H1 (cell line): ENCODE results near the gene SH2D4B. TPM values are rescaled to one million over a fixed set of nuclear protein-coding genes. Genes with fewer than 3 reads are reported as not detected.

Experiments used
- ASH2L ChIP-seq: fragments of 200-600, 300-600 bp; sonication (generic); IDR thresholded peaks from one replicate; pipeline ENCODE4 v1.7.1; 2017; ENCODE audit warnings: low read length
- JUN ChIP-seq: IDR thresholded peaks from 2 replicates; pipeline ENCODE4 v1.6.1; 2011; ENCODE audit warnings: low read depth, mild to moderate bottlenecking, improper control_type of control experiment, low read length
- KDM1A ChIP-seq: fragments of 200-600, 300-600 bp; sonication (generic); IDR thresholded peaks from 2 replicates; pipeline ENCODE4 v1.7.1; 2016; ENCODE audit warnings: mild to moderate bottlenecking, low read length, borderline replicate concordance
- POLR2A ChIP-seq, 2 experiments: IDR thresholded peaks; 1 replicate in 1 of 2; 2 replicates in 1 of 2; pipeline ENCODE4 v1.6.1; 2011; ENCODE audit warnings: low read depth in 2 of 2, low read length in 2 of 2, mild to moderate bottlenecking in 2 of 2; ENCODE audit errors: control extremely low read depth in 1 of 2
- SAP30 ChIP-seq: fragments of 300-600 bp; sonication (generic); IDR thresholded peaks from 2 replicates; pipeline ENCODE4 v1.7.1; 2012; ENCODE audit warnings: low read length, moderate library complexity, mild to moderate bottlenecking, inconsistent platforms; ENCODE audit not compliant: insufficient read depth, insufficient replicate concordance
- SIX5 ChIP-seq: IDR thresholded peaks from 2 replicates; pipeline ENCODE4 v1.6.1; 2011; ENCODE audit warnings: mild to moderate bottlenecking, low read depth, low read length
- SP4 ChIP-seq: IDR thresholded peaks from 2 replicates; pipeline ENCODE4 v1.6.1; 2012; ENCODE audit warnings: low read length, inconsistent platforms
- TAF7 ChIP-seq: optimal IDR thresholded peaks from 2 replicates; pipeline ENCODE3; 2011; ENCODE audit warnings: low read depth, mild to moderate bottlenecking, inconsistent platforms, low read length, moderate library complexity, borderline replicate concordance
- TCF12 ChIP-seq: IDR thresholded peaks from 2 replicates; pipeline ENCODE4 v1.6.1; 2011; ENCODE audit warnings: low read depth, mild to moderate bottlenecking, low read length
- polyA plus RNA-seq, 7 experiments: library from polyadenylated mRNA; depleted of rRNA in 3 of 7; stranded (reverse) in 5 of 7; unstranded in 2 of 7; fragments of >200 nt in 5 of 7; fragments of 200-250 nt in 2 of 7; gene quantifications; 1 replicate in 5 of 7; 2 replicates in 1 of 7; 4 replicates in 1 of 7; pipeline versions ENCODE4 v1.2.1 to v1.2.3, GENCODE V29; 2011 to 2013; ENCODE audit warnings: missing spikeins in 2 of 7, mixed read lengths in 2 of 7
- total RNA-seq: library from RNA; stranded (reverse); fragmentation: NEBNext Ultra II Directional; extraction: Animal tissue kit (Norgen Biotek cat#: 25700); gene quantifications from 2 replicates; pipeline ENCODE4 v1.2.1, GENCODE V29; 2021
- TF ChIP-seq, protein P1 (sequence below): fragments of 300-600 bp; sonication (generic); IDR thresholded peaks from 2 replicates; pipeline ENCODE4 v1.7.1; 2012; ENCODE audit warnings: low read length, moderate library complexity, mild to moderate bottlenecking, inconsistent platforms; ENCODE audit not compliant: insufficient replicate concordance
- TF ChIP-seq, protein P2 (sequence below): IDR thresholded peaks from 2 replicates; pipeline ENCODE4 v1.6.1; 2012; ENCODE audit warnings: low read length, inconsistent platforms

SH2D4B gene
- total and polyA plus RNA-seq, 2 of the 8 experiments (the other 6 are each of a cell fraction or from before 2014, with no cell fraction given) = 0.06 to 0.13 TPM

DNA sequence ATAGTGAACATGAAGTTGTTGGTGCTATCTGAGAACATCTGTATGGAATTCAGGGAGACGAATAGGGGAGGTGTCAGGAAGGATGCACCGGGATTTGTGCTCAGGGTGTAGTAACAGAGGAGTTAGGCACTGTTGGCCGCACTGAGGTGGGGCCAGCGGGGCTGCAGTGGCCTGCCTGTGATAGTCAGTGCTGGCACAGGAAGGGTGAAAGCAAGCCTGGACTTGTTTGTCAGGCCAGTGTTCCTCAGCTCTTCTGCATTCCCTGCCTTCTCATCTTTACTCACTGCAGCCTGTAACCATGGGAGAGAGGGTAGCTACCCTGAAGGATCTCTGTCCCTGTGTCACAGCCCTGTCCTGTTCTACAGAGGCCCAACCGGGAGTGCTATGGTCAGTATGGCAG, 81.3 kb downstream of the SH2D4B start (continued):
- TF ChIP-seq, protein P1, sequence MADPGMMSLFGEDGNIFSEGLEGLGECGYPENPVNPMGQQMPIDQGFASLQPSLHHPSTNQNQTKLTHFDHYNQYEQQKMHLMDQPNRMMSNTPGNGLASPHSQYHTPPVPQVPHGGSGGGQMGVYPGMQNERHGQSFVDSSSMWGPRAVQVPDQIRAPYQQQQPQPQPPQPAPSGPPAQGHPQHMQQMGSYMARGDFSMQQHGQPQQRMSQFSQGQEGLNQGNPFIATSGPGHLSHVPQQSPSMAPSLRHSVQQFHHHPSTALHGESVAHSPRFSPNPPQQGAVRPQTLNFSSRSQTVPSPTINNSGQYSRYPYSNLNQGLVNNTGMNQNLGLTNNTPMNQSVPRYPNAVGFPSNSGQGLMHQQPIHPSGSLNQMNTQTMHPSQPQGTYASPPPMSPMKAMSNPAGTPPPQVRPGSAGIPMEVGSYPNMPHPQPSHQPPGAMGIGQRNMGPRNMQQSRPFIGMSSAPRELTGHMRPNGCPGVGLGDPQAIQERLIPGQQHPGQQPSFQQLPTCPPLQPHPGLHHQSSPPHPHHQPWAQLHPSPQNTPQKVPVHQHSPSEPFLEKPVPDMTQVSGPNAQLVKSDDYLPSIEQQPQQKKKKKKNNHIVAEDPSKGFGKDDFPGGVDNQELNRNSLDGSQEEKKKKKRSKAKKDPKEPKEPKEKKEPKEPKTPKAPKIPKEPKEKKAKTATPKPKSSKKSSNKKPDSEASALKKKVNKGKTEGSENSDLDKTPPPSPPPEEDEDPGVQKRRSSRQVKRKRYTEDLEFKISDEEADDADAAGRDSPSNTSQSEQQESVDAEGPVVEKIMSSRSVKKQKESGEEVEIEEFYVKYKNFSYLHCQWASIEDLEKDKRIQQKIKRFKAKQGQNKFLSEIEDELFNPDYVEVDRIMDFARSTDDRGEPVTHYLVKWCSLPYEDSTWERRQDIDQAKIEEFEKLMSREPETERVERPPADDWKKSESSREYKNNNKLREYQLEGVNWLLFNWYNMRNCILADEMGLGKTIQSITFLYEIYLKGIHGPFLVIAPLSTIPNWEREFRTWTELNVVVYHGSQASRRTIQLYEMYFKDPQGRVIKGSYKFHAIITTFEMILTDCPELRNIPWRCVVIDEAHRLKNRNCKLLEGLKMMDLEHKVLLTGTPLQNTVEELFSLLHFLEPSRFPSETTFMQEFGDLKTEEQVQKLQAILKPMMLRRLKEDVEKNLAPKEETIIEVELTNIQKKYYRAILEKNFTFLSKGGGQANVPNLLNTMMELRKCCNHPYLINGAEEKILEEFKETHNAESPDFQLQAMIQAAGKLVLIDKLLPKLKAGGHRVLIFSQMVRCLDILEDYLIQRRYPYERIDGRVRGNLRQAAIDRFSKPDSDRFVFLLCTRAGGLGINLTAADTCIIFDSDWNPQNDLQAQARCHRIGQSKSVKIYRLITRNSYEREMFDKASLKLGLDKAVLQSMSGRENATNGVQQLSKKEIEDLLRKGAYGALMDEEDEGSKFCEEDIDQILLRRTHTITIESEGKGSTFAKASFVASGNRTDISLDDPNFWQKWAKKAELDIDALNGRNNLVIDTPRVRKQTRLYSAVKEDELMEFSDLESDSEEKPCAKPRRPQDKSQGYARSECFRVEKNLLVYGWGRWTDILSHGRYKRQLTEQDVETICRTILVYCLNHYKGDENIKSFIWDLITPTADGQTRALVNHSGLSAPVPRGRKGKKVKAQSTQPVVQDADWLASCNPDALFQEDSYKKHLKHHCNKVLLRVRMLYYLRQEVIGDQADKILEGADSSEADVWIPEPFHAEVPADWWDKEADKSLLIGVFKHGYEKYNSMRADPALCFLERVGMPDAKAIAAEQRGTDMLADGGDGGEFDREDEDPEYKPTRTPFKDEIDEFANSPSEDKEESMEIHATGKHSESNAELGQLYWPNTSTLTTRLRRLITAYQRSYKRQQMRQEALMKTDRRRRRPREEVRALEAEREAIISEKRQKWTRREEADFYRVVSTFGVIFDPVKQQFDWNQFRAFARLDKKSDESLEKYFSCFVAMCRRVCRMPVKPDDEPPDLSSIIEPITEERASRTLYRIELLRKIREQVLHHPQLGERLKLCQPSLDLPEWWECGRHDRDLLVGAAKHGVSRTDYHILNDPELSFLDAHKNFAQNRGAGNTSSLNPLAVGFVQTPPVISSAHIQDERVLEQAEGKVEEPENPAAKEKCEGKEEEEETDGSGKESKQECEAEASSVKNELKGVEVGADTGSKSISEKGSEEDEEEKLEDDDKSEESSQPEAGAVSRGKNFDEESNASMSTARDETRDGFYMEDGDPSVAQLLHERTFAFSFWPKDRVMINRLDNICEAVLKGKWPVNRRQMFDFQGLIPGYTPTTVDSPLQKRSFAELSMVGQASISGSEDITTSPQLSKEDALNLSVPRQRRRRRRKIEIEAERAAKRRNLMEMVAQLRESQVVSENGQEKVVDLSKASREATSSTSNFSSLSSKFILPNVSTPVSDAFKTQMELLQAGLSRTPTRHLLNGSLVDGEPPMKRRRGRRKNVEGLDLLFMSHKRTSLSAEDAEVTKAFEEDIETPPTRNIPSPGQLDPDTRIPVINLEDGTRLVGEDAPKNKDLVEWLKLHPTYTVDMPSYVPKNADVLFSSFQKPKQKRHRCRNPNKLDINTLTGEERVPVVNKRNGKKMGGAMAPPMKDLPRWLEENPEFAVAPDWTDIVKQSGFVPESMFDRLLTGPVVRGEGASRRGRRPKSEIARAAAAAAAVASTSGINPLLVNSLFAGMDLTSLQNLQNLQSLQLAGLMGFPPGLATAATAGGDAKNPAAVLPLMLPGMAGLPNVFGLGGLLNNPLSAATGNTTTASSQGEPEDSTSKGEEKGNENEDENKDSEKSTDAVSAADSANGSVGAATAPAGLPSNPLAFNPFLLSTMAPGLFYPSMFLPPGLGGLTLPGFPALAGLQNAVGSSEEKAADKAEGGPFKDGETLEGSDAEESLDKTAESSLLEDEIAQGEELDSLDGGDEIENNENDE = no peak
- no peak for TF ChIP-seq ASH2L
- no peak for TF ChIP-seq SAP30
- no peak for TF ChIP-seq TAF7
- no peak for TF ChIP-seq SIX5
- TF ChIP-seq JUN = no peak
- TF ChIP-seq KDM1A = no peak
- TF ChIP-seq, protein P2, sequence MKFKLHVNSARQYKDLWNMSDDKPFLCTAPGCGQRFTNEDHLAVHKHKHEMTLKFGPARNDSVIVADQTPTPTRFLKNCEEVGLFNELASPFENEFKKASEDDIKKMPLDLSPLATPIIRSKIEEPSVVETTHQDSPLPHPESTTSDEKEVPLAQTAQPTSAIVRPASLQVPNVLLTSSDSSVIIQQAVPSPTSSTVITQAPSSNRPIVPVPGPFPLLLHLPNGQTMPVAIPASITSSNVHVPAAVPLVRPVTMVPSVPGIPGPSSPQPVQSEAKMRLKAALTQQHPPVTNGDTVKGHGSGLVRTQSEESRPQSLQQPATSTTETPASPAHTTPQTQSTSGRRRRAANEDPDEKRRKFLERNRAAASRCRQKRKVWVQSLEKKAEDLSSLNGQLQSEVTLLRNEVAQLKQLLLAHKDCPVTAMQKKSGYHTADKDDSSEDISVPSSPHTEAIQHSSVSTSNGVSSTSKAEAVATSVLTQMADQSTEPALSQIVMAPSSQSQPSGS = no peak
- TF ChIP-seq TCF12 = no peak
- no peak for TF ChIP-seq SP4
- no peak for TF ChIP-seq POLR2A (IDR thresholded peaks at IDR 0.05; ENCODE audit: control extremely low read depth in 1 of 2, low read depth in 2 of 2, low read length in 2 of 2)
